GM12874 (cell line): ENCODE measurements around the gene CD300H.

Source experiments
- CTCF ChIP-seq: IDR thresholded peaks from 2 replicates; pipeline ENCODE4 v1.5.1; 2011; ENCODE audit warnings: low read depth, mild to moderate bottlenecking, control low read depth, low read length, moderate library complexity; ENCODE audit not compliant: insufficient read depth

CD300H gene

GRCh38 chr17:74545843-74546230 is 21.5 kb downstream of the CD300H start, which contains the start of gene CD300C:
Gene CD300C, minus strand, starts transcription at chr17:74546115. Its CDS starts 333 bp downstream, at chr17:74545782.
- TF ChIP-seq CTCF: no peak

- TF ChIP-seq CTCF: no peak
Measured at GRCh38 chr17:74544991-74545842, 22.1 kb downstream of the CD300H start.

GRCh38 chr17:74543891-74544760 is 23.2 kb downstream of the CD300H start:
- TF ChIP-seq CTCF: no peak

GRCh38 chr17:74543406-74543805 is 23.9 kb downstream of the CD300H start:
- TF ChIP-seq CTCF: no peak

GRCh38 chr17:74542727-74543383 is 24.5 kb downstream of the CD300H start:
- no peak for TF ChIP-seq CTCF

GRCh38 chr17:74542166-74542565 is 25.1 kb downstream of the CD300H start:
- no peak for TF ChIP-seq CTCF
